Measurements from ENCODE around the gene PKM. TPM values are rescaled to one million over a fixed set of nuclear protein-coding genes. Genes with fewer than 3 reads are reported as not detected.

PKM gene
- total RNA-seq, 1 experiment from 2014 or later = 869 TPM

DNA sequence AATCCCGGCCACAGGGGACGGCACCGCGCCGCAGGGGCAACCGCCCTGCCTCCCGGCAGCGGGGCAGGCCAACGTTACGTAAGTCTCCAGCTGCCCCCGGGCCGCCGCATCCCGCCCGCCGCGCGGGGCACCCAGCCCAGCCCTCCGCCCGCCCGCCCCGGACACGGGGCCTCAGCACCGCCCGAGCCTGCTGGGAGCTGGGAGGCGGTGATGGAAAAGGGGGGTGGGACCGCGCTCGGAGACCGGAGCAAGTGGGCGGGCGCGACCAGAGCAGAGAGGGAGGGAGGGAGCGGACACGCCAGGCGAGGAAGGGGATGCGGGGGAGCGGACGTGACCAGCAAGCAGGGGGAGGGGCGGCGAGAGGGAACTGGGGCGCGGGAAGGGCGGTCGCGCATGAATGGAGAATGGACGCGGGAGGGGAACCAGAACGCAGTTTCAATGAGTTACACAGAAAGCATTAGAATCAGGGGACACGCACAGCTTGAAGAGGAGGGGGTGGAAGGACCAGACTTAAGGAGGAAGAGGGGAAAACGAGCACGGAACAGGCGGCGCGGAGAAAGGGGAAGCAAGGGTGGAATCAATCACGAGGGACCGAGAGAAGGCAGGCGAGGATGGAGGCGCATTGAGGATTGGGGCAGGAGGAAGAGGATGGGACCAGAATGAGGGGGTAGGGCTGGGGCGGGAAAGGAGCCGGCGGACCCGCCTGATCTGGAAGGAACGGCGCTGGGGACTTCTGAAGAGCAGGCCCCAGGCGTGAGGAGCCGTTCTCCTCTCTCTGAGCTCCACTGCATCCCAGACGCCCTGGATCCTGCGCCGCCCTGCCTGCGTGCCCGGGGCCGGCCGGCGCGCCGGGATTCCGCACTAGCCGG, 559 bp downstream of the PKM start:
- Histone ChIP-seq H3K4me2 (ENCODE audit: low read depth, low read length, poor library complexity, severe bottlenecking) (peak overlapping the region; percentile 94), H3K36me3 (ENCODE audit: insufficient read depth, low read length) (peaks cover 12% of the 10 kb centered on the region), H3K9me3 (ENCODE audit: low read length) (no peaks in the 10 kb centered on the region), H3K9ac (ENCODE audit: low read length) (peak overlapping the region; percentile 99), H3K79me2 (ENCODE audit: low read length) (peaks cover 56% of the 10 kb centered on the region), H3K4me3 (ENCODE audit: low read length) (peak overlapping the region; percentile 96), H3K27ac (ENCODE audit: low read length) (peak overlapping the region; percentile 91), H4K20me1 (ENCODE audit: insufficient read depth, low read depth, low read length) (peaks cover 40% of the 10 kb centered on the region), H3K27me3 (ENCODE audit: low read length) (no peaks in the 10 kb centered on the region), H2AFZ (ENCODE audit: low read length) (no peak overlapping the region), H3K4me1 (ENCODE audit: low read length) (peaks cover 50% of the 10 kb centered on the region), H3K9me2 (replicated peaks; ENCODE audit: insufficient read depth, low read length) (no peaks in the 10 kb centered on the region)
- peak; percentile 92 for DNase-seq

DNA sequence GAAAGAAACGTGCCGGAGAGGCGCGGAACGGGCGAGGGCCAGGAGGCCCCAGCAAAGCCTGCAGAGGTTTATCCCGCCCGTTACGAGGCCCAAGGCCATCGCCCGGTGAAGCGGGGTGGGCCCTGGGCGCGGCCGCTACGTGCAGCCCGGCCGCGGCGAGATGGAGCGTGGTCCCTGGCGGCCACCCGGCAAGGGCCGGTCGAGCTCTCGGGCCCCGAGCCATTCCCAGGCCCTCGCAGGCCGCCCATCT, 1.1 kb downstream of the PKM start:
- Histone ChIP-seq H3K4me1 (ENCODE audit: low read length) (peaks cover 53% of the 10 kb centered on the region), H3K27me3 (ENCODE audit: low read length) (no peaks in the 10 kb centered on the region), H3K9me3 (ENCODE audit: low read length) (no peaks in the 10 kb centered on the region), H4K20me1 (ENCODE audit: insufficient read depth, low read depth, low read length) (peaks cover 43% of the 10 kb centered on the region), H3K36me3 (ENCODE audit: insufficient read depth, low read length) (peaks cover 15% of the 10 kb centered on the region), H3K9me2 (replicated peaks; ENCODE audit: insufficient read depth, low read length) (no peaks in the 10 kb centered on the region), H3K4me3 (ENCODE audit: low read length) (peak overlapping the region; percentile 96), H3K79me2 (ENCODE audit: low read length) (peaks cover 60% of the 10 kb centered on the region), H3K4me2 (ENCODE audit: low read depth, low read length, poor library complexity, severe bottlenecking) (peak overlapping the region; percentile 94), H3K9ac (ENCODE audit: low read length) (peak overlapping the region; percentile 99), H3K27ac (ENCODE audit: low read length) (peak overlapping the region; percentile 91), H2AFZ (ENCODE audit: low read length) (no peak overlapping the region)
- DNase-seq = no peak

DNA sequence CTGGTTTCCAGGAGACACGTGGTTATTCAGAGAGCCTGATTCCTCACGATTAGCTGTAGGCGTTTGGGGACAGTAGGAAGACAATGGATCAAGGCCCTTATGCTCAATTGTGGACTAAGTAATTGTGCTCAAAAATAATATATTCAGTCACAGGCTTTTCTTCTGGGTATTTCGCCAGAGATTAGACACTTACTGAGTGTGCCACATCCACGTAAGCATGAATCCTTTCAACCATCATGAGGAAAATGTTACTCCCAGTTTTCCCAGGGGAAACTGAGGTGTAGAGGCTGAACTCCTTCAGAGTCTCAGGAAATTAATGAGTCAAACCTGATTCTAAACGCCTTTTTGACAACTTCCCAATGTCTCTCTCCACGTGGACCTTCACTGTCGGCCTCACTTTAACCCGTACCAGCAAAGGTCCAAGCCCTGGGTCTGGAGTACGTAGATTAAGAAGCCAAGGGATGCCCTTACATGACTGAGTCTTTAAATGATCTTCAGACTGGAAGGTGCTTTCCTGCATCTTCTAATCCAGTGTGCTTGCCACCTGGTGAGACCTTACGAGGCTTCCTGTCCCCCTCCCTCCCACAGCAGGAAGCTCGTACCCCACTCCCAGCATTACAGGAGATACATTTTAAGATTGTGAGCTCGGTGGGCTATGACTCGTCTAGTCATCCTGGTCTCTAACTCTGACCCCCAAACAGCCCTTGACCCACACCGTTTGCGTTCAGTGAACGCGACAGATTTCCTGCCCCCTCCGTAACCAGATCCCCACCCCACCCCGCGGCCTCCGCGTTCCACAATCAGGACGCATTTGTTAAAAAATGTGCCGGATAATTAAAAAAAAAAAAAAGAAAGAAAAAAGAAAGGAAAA, 1.7 kb downstream of the PKM start:
- Histone ChIP-seq H3K4me3 (ENCODE audit: low read length) (peak overlapping the region; percentile 96), H3K36me3 (ENCODE audit: insufficient read depth, low read length) (peaks cover 17% of the 10 kb centered on the region), H3K4me1 (ENCODE audit: low read length) (peaks cover 53% of the 10 kb centered on the region), H3K4me2 (ENCODE audit: low read depth, low read length, poor library complexity, severe bottlenecking) (peak overlapping the region; percentile 94), H3K79me2 (ENCODE audit: low read length) (peaks cover 64% of the 10 kb centered on the region), H3K27ac (ENCODE audit: low read length) (peak overlapping the region; percentile 91), H3K9ac (ENCODE audit: low read length) (peak overlapping the region; percentile 99), H3K27me3 (ENCODE audit: low read length) (no peaks in the 10 kb centered on the region), H3K9me2 (replicated peaks; ENCODE audit: insufficient read depth, low read length) (no peaks in the 10 kb centered on the region), H2AFZ (ENCODE audit: low read length) (no peak overlapping the region), H4K20me1 (ENCODE audit: insufficient read depth, low read depth, low read length) (peaks cover 47% of the 10 kb centered on the region), H3K9me3 (ENCODE audit: low read length) (no peaks in the 10 kb centered on the region)
- peak; percentile 67 for DNase-seq

DNA sequence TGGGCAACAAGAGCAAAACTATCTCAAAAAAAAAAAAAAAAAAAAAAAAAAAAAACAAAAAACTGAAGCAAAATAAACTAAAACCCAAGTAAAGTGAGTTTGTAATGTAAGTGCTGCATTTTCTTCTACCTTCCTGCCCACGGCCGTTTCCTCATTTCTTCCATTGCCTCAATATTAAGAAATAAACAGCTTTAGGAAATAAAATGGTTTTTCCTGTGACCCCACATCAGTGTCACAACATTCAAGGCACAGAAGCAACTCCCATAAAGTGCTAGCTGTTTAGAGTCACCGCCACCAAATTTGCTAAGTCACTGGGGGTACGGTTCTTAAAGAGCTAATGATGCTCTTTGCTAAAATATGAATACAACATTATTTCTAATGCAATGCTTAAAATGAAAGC, 3.3 kb downstream of the PKM start:
- peak overlapping the region; percentile 91 for H3K27ac ChIP-seq (ENCODE audit: low read length)
- H2AFZ ChIP-seq (ENCODE audit: low read length) = no peak overlapping the region
- H3K9ac ChIP-seq (ENCODE audit: low read length) = peak overlapping the region; percentile 99
- H3K9me2 ChIP-seq (replicated peaks; ENCODE audit: insufficient read depth, low read length) = no peaks in the 10 kb centered on the region
- no peaks in the 10 kb centered on the region for H3K27me3 ChIP-seq (ENCODE audit: low read length)
- DNase-seq = no peak
- peaks cover 62% of the 10 kb centered on the region for H3K4me1 ChIP-seq (ENCODE audit: low read length)
- peak overlapping the region; percentile 96 for H3K4me3 ChIP-seq (ENCODE audit: low read length)
- H4K20me1 ChIP-seq (ENCODE audit: insufficient read depth, low read depth, low read length) = peaks cover 62% of the 10 kb centered on the region
- peaks cover 79% of the 10 kb centered on the region for H3K79me2 ChIP-seq (ENCODE audit: low read length)
- peak overlapping the region; percentile 94 for H3K4me2 ChIP-seq (ENCODE audit: low read depth, low read length, poor library complexity, severe bottlenecking)
- H3K36me3 ChIP-seq (ENCODE audit: insufficient read depth, low read length) = peaks cover 33% of the 10 kb centered on the region
- no peaks in the 10 kb centered on the region for H3K9me3 ChIP-seq (ENCODE audit: low read length)

DNA sequence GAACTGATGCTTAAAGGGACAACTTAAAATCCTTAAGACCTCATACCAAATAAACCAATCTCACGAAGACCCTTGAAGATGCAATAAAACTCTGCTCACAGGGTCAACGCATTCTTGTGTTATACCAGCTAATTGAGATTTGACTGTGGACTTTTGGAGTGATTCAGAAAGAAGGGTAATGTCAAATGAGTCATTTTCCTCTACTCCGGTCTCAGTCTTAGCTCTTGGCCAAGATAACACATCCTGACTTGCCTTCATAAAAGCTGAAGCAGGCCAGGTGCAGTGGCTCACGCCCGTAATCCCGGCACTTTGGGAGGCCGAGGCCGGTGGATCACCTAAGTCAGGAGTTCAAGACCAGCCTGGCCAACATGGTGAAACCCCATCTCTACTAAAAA, 3.8 kb downstream of the PKM start:
- peaks cover 67% of the 10 kb centered on the region for H4K20me1 ChIP-seq (ENCODE audit: insufficient read depth, low read depth, low read length)
- peak overlapping the region; percentile 94 for H3K4me2 ChIP-seq (ENCODE audit: low read depth, low read length, poor library complexity, severe bottlenecking)
- no peak overlapping the region for H2AFZ ChIP-seq (ENCODE audit: low read length)
- peak overlapping the region; percentile 96 for H3K4me3 ChIP-seq (ENCODE audit: low read length)
- no peak for DNase-seq
- no peaks in the 10 kb centered on the region for H3K9me3 ChIP-seq (ENCODE audit: low read length)
- peak overlapping the region; percentile 99 for H3K9ac ChIP-seq (ENCODE audit: low read length)
- no peaks in the 10 kb centered on the region for H3K27me3 ChIP-seq (ENCODE audit: low read length)
- peaks cover 58% of the 10 kb centered on the region for H3K4me1 ChIP-seq (ENCODE audit: low read length)
- H3K27ac ChIP-seq (ENCODE audit: low read length) = peak overlapping the region; percentile 91
- peaks cover 38% of the 10 kb centered on the region for H3K36me3 ChIP-seq (ENCODE audit: insufficient read depth, low read length)
- peaks cover 85% of the 10 kb centered on the region for H3K79me2 ChIP-seq (ENCODE audit: low read length)
- no peaks in the 10 kb centered on the region for H3K9me2 ChIP-seq (replicated peaks; ENCODE audit: insufficient read depth, low read length)

DNA sequence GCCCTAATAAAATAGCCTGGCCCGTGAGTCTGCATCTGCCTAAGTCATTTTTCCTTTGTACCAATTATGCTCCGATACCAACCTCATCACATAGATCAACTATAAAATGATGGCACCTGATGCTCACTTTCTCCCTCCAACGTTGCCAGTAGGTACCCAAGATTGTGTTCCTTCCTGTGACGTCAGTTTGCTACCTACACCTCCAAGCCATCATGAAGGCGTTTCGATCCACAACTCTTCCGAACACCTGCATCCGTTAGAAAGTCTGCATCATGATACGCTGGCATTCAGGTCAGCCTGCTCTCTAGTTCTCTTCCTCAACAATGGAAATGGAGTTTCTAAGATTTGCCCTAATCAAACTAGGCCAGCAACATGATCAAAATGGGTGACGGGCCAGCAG, 7.7 kb downstream of the PKM start:
- peaks cover 63% of the 10 kb centered on the region for H3K36me3 ChIP-seq (ENCODE audit: insufficient read depth, low read length)
- peak; percentile 36 for DNase-seq
- peaks cover 94% of the 10 kb centered on the region for H3K79me2 ChIP-seq (ENCODE audit: low read length)
- H3K9me3 ChIP-seq (ENCODE audit: low read length) = no peaks in the 10 kb centered on the region
- no peak overlapping the region for H3K27ac ChIP-seq (ENCODE audit: low read length)
- no peak overlapping the region for H3K4me2 ChIP-seq (ENCODE audit: low read depth, low read length, poor library complexity, severe bottlenecking)
- peaks cover 82% of the 10 kb centered on the region for H4K20me1 ChIP-seq (ENCODE audit: insufficient read depth, low read depth, low read length)
- no peaks in the 10 kb centered on the region for H3K9me2 ChIP-seq (replicated peaks; ENCODE audit: insufficient read depth, low read length)
- no peak overlapping the region for H3K4me3 ChIP-seq (ENCODE audit: low read length)
- no peak overlapping the region for H2AFZ ChIP-seq (ENCODE audit: low read length)
- H3K27me3 ChIP-seq (ENCODE audit: low read length) = no peaks in the 10 kb centered on the region
- H3K4me1 ChIP-seq (ENCODE audit: low read length) = peaks cover 38% of the 10 kb centered on the region
- no peak overlapping the region for H3K9ac ChIP-seq (ENCODE audit: low read length)

DNA sequence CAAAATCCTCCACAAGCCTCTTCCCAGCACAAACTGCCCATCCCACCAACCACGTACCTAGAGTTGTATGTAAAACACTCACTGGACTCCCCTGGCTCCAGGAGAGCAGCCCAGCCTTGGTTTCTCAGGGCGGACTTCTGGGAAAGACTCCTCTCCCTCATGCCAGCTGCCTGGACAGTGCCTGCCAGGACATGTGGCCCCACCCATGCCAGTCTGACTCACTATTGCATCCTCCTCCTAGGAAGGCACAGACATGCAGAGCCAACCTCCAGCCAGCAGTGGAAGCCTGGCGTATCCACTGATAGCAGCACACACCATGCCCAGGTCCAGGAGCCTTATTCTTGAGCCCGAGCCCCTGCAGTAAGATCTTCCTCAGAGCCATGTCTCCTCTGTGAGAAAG, 8.6 kb downstream of the PKM start:
- Histone ChIP-seq H3K4me2 (ENCODE audit: low read depth, low read length, poor library complexity, severe bottlenecking) (no peak overlapping the region), H4K20me1 (ENCODE audit: insufficient read depth, low read depth, low read length) (peaks cover 79% of the 10 kb centered on the region), H3K4me1 (ENCODE audit: low read length) (peaks cover 30% of the 10 kb centered on the region), H3K27me3 (ENCODE audit: low read length) (no peaks in the 10 kb centered on the region), H3K4me3 (ENCODE audit: low read length) (no peak overlapping the region), H3K9ac (ENCODE audit: low read length) (no peak overlapping the region), H3K36me3 (ENCODE audit: insufficient read depth, low read length) (peaks cover 69% of the 10 kb centered on the region), H3K9me3 (ENCODE audit: low read length) (no peaks in the 10 kb centered on the region), H3K27ac (ENCODE audit: low read length) (no peak overlapping the region), H3K9me2 (replicated peaks; ENCODE audit: insufficient read depth, low read length) (no peaks in the 10 kb centered on the region), H3K79me2 (ENCODE audit: low read length) (peaks cover 89% of the 10 kb centered on the region), H2AFZ (ENCODE audit: low read length) (no peak overlapping the region)
- peak; percentile 40 for DNase-seq

DNA sequence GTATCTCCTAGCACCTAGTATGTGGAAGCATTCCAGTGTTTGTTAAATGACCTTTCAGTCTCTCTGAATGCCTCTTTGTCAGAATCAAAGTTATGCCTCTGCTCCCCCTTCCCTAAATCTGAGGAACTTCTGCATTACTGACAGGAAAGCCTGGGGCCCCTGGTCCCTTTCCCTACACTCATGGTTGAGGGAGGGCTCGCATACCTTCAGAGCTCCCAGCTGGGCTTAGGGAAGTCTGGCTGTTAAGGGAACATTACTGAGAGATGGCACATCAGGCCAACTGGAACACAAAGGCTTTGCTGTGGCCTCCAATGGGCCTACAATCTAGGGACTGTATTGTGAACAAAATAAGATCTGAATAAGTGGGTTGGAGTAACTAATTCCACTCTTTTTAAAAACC, 10.3 kb downstream of the PKM start:
- Histone ChIP-seq H3K4me1 (ENCODE audit: low read length) (peaks cover 14% of the 10 kb centered on the region), H2AFZ (ENCODE audit: low read length) (no peak overlapping the region), H3K4me3 (ENCODE audit: low read length) (no peak overlapping the region), H4K20me1 (ENCODE audit: insufficient read depth, low read depth, low read length) (peaks cover 82% of the 10 kb centered on the region), H3K4me2 (ENCODE audit: low read depth, low read length, poor library complexity, severe bottlenecking) (no peak overlapping the region), H3K36me3 (ENCODE audit: insufficient read depth, low read length) (peaks cover 81% of the 10 kb centered on the region), H3K27ac (ENCODE audit: low read length) (no peak overlapping the region), H3K79me2 (ENCODE audit: low read length) (peaks cover 87% of the 10 kb centered on the region), H3K9me3 (ENCODE audit: low read length) (no peaks in the 10 kb centered on the region), H3K27me3 (ENCODE audit: low read length) (no peaks in the 10 kb centered on the region), H3K9me2 (replicated peaks; ENCODE audit: insufficient read depth, low read length) (no peaks in the 10 kb centered on the region), H3K9ac (ENCODE audit: low read length) (no peak overlapping the region)
- no peak for DNase-seq

Measured in Karpas-422 (cell line).